TTC549 (cell line): ENCODE data around the gene MFAP4.

Experiments used
- FAIRE-seq: peaks from 2 replicates; lab custom pipeline; 2012; peaks lifted over from hg19 to GRCh38; lab: Jason Lieb, UNC

MFAP4 gene

DNA sequence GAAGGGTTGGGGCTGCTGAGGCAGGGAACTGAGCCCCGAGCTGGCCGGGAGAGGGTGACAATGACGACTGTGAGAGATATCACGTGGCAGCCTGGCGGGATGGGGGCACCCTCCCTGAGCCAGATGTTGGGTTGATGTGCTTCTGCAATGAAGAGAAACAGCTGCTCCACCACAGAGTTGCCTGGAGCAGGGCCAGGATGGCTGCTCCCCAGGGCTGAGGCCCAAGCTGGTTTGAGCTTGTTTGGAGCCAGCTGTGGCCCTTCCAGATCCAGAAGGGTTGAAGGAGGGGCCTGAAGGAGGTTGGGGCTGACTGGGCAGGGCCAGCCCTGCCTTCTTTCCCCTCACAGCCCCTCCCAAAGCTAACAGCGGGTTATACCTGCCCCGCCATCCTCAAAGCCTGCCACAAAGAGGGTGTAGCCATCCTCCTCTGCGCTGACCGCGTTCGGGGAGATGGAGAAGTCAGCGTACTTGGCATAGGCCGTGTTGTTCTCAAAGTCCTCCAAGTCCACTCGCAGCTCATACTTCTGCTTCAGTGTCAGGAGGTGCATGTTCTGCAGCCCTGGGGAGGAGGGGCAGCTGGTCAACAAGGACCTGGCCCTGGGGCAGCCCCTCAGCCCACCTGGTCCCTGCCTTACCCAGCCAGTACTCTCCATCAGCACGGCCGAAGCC, 2.1 kb downstream of the MFAP4 start:
- no peak for FAIRE-seq

DNA sequence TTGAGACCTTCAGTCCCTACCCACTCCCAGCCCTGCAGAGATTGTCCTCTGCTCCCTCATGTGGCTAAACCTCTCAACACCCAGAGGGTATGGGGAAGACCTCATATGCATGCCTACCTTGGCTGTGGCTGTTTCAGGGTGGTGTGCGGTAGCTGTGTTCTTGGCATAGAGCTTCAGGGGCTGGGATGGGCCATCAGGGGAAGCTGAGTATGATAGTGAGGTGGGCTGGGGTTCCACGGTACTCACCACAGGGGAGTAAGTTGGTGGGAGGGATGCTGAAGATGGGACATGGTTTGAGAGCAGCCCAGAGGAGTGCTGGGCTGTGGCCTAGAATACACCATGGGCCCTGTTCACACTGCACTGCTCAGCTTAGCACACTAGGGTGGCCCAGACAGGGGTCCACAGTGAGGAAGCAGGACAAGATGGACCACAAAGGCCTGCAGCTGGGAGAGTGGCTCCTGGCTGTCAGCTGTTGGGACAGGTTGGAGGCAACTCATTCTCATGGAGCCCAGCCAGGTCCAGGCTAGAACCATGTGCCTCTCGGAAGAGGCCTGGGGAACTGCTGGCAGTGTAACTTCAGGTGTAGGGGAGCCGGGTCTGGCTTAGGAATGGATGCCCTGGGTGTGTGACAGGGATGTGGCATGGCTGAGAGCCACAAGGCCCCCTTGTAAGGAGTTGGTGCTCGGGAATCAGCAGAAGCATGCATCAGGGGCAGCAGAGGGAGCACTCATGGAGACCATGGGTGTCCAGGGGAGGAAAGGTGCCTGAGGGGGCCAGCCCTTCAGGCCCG, 3.1 kb downstream of the MFAP4 start:
- no peak for FAIRE-seq

DNA sequence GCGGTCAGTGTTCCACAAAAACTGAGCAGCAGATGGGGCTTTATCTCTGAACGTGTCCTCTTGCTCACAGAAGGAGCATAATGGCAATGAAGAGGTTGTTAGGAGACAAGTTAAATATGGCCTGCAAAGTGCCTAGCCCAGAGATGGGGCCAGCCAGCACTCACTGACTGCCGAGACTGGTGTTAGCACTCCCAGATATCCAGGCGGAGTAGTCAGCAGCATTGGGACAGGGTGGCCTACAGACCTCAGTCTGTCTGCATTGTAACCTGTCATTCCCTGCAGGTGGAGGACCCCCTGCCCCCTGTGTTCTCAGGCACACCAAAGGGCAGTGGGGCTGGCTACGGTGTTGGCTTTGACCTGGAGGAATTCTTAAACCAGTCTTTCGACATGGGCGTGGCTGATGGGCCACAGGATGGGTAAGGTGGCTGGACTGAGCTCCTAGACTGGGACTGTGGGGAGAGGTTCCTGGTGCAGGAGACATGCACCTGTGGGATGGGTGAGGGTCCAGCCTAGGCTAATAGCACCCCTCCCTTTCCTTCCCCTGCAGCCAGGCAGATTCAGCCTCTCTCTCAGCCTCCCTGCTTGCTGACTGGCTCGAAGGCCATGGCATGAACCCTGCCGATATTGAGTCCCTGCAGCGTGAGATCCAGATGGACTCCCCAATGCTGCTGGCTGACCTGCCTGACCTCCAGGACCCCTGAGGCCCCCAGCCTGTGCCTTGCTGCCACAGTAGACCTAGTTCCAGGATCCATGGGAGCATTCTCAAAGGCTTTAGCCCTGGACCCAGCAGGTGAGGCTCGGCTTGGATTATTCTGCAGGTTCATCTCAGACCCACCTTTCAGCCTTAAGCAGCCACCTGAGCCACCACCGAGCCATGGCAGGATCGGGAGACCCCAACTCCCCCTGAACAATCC, 4.2 kb downstream of the MFAP4 start:
- FAIRE-seq, result no peak

DNA sequence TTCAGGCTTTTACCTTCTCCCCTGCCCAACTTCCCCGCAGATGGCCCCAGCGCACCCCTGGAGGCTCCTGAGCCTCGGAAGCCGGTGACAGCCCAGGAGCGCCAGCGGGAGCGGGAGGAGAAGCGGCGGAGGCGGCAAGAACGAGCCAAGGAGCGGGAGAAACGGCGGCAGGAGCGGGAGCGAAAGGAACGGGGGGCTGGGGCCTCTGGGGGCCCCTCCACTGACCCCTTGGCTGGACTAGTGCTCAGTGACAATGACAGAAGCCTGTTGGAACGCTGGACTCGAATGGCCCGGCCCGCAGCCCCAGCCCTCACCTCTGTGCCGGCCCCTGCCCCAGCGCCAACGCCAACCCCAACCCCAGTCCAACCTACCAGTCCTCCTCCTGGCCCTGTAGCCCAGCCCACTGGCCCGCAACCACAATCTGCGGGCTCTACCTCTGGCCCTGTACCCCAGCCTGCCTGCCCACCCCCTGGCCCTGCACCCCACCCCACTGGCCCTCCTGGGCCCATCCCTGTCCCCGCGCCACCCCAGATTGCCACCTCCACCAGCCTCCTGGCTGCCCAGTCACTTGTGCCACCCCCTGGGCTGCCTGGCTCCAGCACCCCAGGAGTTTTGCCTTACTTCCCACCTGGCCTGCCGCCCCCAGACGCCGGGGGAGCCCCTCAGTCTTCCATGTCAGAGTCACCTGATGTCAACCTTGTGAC, 5.1 kb downstream of the MFAP4 start:
- FAIRE-seq, result no peak

DNA sequence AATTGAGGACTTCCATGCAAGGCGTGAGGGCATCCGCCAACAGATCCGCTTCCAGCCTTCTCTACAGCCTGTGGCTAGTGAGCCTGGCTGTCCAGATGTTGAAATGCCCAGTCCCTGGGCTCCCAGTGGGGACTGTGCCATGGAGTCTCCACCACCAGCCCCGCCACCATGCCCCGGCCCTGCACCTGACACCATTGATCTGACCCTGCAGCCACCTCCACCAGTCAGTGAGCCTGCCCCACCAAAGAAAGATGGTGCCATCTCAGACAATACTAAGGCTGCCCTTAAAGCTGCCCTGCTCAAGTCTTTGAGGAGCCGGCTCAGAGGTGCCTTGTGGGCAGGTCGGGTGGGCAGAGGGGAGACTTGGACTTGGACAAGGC, 5.6 kb downstream of the MFAP4 start:
- no peak for FAIRE-seq

DNA sequence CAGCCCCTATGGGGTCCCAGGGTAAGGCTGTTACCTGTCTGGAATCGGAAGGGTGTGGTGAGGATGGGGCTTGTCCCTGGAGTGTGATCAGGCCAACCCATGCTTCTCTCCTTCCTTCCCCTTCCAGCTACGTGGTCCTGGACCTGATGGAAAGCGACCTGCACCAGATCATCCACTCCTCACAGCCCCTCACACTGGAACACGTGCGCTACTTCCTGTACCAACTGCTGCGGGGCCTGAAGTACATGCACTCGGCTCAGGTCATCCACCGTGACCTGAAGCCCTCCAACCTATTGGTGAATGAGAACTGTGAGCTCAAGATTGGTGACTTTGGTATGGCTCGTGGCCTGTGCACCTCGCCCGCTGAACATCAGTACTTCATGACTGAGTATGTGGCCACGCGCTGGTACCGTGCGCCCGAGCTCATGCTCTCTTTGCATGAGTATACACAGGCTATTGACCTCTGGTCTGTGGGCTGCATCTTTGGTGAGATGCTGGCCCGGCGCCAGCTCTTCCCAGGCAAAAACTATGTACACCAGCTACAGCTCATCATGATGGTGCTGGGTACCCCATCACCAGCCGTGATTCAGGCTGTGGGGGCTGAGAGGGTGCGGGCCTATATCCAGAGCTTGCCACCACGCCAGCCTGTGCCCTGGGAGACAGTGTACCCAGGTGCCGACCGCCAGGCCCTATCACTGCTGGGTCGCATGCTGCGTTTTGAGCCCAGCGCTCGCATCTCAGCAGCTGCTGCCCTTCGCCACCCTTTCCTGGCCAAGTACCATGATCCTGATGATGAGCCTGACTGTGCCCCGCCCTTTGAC, 6.3 kb downstream of the MFAP4 start:
- no peak for FAIRE-seq

DNA sequence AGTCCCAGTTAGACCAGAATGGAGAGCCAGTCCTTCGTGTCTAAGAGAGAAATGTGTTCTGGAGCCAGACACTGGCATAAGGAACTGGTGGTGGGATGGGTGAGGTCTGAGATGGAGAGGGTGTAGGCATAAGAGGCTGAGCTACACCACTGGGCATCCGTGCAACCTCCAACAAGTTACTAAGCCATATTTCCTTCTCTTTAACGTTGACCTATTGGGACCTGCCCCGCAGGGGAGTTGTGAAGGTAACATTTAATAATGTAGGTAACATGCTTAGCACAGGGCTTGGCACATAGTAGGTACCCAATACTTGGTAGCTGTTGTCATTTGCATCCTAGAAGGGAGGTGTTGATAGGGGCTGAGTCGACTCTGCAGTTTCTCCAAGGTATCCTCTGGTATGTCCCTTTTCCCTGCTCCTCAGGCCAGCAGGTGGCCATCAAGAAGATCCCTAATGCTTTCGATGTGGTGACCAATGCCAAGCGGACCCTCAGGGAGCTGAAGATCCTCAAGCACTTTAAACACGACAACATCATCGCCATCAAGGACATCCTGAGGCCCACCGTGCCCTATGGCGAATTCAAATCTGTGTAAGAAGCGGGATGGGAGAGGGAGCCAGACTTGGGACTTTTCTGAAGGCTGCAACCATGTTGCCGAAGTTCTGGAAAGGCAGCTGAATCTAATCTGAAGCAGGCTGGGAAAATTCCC, 7.5 kb downstream of the MFAP4 start:
- no peak for FAIRE-seq

DNA sequence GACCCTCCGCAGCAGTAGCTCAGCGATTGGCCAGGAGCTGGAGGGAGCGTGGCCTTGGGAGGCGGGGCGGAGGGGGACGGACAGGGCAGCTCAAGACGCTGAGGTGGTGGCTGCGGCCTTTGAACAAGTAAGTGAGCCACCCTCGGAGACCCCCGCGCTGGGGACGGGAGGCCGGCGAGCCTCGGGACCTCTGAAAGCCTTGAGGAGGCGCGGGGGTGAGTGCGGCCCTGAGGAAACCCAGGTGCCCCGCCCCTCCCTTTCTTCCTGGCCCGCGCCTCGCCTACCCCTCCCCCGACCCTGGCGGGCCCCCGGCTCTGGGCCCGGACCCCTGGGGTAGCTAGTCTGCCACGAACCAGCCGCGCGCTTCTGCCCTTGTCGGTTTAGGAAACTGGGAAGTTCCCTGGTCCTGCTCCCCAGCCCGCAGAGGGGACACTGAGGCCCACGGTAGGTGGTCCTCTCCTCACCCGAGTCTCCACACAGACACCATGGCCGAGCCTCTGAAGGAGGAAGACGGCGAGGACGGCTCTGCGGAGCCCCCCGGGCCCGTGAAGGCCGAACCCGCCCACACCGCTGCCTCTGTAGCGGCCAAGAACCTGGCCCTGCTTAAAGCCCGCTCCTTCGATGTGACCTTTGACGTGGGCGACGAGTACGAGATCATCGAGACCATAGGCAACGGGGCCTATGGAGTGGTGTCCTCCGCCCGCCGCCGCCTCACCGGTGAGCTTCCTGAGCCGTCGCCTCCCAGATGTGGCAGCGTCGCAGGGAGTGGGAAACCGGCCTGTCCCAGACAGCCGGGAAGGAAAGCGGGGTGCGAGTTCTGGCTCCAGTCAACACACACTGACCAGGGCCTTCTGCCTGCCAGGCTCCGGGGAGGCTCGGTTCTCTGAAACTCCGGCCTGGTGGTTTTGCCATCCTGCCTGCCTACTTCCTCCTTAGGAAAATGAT, 8.3 kb downstream of the MFAP4 start, which contains the start of gene MAPK7:
Gene MAPK7, plus strand, starts transcription at position 83 of the 945 bp plus-strand sequence. Its CDS starts 403 bp downstream, at position 486.
- no peak for FAIRE-seq

DNA sequence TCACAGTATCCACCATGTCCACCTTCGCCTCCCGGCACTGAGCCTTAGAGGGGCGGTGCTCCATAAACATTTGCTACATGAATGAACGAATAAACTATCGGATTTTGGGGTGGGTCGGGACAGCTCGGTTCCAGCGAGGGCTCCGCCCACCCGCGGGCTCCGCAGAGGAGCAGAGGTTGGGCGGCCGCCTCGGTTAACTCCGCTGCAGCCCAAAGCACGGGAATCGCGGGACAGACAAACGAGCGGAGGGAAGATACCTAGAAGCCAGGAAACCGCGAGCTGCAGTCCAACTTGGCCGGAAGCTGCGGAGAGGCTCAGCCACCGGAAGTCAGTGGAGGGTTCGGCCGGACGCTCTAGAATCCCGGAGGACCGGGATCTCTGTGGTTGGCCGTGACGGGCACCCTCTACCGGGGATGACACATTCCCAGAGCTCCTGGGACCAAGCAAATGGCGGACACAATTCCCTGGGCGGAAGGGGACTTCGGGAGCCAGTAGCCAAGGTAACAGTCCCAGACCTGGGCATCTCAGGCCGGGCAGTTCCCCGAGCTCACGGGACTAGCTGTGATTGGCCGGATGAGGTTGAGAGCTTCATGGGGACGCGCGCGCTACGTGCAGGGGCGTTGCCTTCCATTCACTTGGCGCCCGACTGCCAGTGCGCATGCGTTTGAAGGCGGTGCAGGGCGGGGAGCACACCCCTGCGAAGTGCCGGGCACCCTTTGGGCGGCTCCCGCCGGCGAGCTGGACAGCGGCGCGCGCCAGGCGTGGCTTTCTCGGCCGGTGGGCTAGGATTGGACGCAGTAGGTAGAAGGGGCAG, 9.2 kb downstream of the MFAP4 start:
- peak; percentile 88 for FAIRE-seq

DNA sequence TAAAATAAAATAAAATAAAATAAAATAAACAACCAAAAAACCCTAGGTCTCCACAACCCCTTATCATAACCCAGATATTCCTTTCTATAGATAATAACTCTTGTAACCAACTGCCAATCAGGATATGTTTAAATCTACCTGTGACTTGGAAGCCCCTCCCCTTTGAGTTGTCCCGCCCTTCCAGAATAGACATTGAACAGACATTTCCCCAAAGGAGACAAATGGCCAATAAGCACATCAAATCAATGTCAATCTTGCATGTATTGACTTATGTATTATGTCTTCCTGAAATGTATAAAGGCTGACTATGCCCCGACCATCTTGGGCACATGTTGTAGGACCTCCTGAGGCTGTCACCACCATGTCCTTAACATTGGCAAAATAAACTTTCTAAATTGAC, 10.2 kb downstream of the MFAP4 start:
- no peak for FAIRE-seq

DNA sequence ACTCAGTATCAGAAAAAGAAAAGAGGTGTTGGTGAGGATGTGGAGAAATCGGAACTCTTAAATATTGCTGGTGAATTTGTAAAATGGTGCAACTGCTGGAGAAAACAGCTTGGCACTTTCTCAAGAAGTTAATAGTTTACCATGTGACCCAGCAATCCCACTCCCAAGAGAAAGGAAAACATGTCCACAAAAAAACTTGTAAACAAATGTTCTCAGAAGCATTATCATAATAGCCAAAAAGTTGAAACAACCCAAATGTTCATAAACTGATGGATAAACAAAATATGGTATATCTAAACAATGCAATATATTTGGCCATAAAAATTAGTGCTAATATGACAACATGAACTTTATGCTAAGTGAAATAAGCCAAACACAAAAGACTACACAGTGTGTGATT, 11.3 kb downstream of the MFAP4 start:
- FAIRE-seq, result no peak

DNA sequence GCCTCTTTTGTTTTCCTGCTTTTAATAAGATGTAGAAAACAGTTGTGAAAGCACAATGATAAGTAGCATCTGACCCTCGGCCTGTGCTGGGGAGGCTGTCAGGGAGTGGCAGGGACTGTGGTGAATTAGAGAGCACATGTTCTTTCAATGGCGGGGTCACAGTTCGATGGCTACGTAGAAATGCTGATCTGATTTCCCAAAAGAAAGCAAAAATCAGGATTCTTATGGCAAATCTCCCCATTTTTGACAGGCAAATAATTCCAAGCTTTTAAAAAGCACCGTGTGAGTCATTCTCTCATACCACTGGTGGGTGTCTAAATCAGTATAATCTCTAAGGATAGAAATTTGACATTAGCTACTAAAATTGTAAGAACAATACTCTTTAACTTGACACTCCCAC, 12.9 kb downstream of the MFAP4 start:
- no peak for FAIRE-seq

DNA sequence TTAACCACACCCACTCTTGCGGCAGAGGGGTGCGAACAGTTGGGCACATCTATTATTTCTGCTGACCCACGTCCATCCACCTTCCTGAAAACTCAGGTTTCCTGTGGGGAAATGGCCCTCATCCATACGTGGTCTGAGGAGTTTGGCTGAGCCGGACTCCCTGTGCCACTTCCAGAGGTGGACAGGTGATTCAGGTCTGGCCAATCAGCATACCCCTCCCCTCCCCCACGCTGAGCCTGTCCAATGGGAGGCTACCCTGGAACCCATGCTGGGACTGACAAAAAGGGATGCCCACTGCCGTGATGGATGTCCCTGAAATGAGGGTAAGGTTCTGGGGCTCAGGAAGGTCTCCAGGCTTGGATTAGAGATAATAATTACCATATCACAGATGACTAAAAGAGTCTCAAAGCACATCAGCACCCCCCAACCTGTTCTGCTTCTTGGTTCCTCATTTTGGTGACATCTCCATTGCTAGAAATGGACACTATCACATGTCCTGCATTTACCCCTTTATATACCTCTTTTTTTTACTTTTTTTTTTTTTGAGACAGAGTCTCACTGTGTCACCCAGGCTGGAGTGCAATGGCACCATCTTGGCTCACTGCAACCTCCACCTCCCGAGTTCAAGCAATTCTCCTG, 14.0 kb downstream of the MFAP4 start:
- no peak for FAIRE-seq

DNA sequence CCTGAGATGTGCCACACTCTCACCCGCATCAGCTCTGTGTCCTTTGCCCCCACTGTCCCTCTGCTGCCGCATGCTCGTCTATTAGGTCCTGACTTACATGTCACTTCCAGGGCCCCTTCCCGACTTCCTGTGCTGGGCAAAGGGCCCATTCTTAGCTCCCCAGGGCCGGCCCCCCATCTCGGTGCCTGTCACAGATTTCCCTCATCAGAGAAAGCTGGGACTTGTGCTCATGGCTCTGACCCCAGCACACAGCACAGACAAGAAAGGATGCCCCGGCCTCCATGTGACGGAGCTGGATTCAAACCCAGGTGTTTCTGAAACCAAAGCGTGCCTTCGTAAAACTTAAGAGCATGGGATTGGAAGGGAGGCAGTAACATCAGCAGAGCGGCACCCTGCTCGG, 14.6 kb downstream of the MFAP4 start:
- no peak for FAIRE-seq

DNA sequence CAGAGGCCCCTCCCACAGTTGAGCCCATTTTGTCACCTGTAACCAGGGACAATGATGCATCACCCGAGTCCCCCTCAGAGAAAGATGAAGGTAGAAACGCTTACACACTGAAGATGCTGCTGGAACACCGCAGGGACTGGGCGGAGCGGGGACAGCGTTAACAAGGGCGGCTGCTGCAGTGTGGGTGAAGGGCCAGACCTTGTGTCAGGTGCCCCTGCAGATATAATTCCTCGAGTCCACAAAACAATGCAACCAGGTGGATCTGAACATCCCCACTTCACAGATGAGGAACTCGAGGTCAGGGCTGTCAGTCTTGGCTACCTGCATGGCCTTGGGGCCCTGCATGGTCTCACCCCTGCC, 15.0 kb downstream of the MFAP4 start:
- FAIRE-seq, result no peak

DNA sequence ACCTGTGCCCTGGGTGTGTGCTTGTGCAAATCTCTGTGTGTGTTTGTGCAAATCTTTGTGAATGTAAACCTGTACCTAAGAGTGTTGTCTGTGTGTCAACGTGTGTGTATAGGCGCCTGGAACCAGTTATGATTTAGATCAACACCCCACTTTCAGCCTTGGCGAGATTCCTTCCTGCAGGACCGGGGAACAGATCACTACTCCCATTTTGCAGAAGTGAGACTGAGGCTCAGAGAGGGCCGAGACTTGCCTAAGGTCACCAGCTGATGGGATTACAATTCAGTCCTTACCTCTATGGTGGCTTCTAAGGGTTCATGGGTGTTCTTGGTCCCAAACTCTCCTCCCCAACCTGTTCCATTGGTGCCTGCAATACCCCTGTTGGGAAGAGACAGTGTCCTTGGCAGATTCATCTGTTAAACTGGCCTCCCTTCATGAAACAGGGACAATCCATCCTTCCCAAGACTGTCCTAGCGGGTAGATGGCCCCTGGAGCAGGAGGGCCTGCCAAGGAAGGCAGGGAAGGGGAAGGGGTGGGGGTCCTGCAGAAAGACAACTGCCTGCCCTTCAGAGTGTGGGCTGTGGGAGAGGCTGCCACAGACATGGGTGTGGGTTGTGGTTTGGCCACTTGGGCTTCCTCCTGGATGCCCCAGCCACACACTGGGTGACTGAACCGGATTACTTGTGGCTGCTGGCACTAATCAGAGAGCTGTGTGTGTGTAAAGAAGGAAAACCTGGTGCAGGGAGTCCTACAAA, 15.6 kb downstream of the MFAP4 start:
- no peak for FAIRE-seq

DNA sequence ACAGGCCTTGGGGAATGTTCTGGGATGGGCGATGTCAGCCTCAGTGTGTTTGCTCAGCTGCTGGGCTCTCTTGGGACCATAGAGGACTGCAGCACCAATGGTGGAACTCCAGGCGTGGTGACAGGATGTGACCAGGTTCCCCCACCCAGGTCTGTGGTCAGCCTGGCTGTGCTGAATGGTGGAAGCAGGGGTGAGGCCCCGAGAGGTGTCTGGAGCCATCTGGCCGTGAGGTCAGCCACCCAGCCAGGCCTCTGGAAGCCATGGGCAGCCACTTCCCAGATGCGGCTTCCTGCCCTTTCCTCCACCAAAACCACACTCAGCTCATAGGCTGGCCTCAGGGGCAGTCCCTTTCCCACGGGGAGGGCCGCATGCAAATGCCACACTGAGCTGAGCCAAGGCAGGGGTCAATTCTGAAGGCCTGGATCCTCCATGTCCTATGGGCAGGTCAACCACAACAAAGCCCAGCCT, 16.5 kb downstream of the MFAP4 start:
- FAIRE-seq, result no peak
